Left forelimb (tissue), 1 donor: ENCODE data around the gene MOK.
"Not testable (repeated sequence)": the region's sequence is repeated elsewhere in the genome, so short reads cannot be mapped to it uniquely, and the experiment has no call there.

Experiments used
- DNase-seq: peaks from one replicate; pipeline ENCODE4 v3.0.0-alpha.2; 2018; ENCODE audit warnings: low spot score

The MOK gene

DNA sequence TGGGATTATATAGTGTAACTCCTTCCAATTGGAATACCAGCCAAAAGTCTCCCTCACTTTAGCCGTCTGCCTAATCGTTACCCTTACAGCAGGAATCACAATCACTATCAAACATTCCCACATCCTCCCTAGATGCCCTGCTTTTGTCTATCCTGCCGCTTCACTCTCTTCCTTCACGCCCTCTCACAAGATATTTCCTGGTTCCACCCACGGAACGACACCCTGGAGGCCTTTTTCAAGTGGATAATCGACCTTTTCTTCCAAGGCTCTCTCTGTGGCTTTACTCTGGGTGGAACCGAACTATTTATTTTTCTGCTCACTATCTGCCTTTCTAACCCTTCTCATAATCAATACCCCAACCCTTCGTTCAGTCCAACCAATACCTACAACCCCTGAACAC lies 58.9 kb downstream of the MOK start:
- DNase-seq, result no peak

DNA sequence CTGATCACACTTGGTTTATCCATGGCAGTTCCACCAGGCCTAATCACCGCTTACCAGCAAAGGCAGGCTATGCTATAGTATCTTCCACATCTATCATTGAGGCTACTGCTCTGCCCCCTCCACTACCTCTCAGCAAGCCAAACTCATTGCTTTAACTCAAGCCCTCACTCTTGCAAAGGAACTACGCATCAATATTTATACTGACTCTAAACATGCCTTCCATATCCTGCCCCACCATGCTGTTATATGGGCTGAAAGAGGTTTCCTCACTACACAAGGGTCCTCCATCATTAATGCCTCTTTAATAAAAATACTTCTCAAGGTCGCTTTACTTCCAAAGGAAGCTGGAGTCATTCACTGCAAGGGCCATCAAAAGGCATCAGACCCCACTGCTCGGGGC lies 61.2 kb downstream of the MOK start:
- DNase-seq, result not testable (repeated sequence)

- DNase-seq, result no peak
Observed at GRCh38 chr14:102241147-102241546, 63.8 kb downstream of the MOK start.

- DNase-seq, result not testable (repeated sequence)
Observed at GRCh38 chr14:102240481-102240880, 64.5 kb downstream of the MOK start.

GRCh38 chr14:102239231-102239630 lies 65.7 kb downstream of the MOK start:
- no peak for DNase-seq

DNA sequence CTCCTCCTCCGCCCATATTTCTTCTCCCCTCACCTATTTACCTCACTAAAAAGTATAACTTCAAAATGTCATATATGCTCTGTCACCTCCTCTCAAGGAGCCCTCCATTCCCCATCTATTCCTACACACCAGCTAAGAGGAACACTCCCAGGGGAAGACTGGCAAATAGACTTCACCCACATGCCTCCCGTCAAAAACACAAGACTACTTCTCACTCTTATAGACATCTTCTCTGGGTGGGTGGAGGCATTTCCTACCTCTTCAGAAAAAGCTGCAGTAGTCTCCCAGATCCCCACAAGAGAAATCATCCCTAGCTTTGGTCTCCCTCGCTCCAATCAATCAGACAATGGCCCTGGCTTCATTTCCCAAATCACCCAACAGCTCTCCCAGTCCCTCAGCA lies 66.2 kb downstream of the MOK start:
- DNase-seq, result no peak

DNA sequence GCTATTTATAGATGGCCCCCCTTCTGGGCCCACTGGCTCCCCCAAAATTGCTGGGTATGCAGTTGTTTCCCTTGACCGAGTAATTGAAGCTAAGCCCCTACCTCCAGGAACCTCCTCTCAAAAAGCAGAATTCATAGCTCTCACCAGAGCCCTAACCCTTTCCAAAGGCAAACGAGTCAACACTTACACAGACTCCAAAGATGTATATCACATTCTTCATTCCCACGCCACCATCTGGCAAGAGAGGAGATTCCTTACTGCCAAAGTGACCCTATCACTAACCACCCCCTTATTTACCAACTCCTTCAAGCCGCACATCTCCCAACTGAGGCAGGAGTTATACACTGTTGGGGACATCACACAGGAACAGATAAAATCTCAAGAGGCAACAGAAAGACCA lies 66.8 kb downstream of the MOK start:
- DNase-seq, result no peak

DNA sequence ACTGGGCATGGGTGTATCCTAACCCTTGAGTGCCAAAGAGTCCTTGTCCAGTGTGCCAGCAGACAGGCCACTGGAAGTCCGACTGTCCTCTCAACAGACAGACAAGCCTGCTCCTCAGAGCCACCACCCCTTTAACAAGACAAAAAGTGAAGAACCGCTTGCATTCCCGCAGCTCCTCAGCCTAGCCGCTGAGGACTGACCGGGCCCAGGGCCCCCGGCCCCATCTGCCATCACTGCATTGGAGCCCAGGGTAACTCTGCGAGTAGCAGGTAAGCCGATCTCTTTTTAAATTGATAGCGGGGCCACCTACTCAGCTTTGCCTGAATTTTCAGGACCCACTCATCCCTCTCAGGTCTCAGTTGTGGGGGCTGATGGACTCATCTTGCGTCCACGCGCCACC lies 68.9 kb downstream of the MOK start:
- no peak for DNase-seq

DNA sequence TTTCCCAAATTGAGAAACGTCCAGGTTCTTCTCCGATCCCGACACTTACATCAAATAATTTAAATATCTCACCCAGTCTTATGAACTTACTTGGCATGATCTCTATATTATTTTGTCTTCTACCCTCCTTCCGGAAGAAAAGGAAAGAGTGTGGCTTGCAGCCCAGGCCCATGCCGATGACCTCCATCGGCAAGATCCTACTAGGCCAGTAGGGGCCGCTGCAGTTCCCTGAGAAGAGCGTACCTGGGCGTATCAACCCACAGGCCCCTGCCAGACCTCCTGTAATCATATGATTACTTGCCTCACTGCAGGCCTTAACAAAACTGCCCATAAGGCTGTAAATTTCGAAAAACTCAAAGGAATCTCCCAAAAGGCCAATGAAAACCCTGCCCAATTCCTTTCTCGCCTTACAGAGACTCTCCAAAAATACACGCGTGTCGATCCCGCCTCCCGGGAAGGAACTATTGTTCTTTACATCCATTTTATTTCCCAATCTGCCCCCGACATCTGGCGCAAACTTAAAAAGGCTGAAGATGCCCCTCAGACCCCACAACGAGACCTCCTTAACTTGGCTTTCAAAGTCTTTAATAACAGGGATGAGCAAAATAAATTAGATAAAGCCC lies 69.6 kb downstream of the MOK start:
- DNase-seq, result peak; percentile 74

- no peak for DNase-seq
Observed at GRCh38 chr14:102234331-102235264, 70.4 kb downstream of the MOK start.

GRCh38 chr14:102233081-102233480 lies 71.9 kb downstream of the MOK start:
- no peak for DNase-seq

DNA sequence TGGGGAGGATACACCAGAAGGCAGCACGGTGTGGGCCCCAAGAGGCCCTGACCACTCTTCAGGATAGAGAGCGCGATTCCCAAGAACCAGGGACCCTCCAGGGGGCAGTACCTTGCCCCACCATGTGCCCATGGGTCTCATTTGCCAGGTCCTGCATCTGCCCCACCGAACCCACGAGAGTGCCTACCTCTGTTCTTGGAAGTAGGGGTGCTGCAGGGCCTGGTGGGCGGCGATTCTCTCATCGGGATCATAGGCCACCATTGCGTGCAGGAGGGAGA lies 72.7 kb downstream of the MOK start:
- DNase-seq, result no peak

DNA sequence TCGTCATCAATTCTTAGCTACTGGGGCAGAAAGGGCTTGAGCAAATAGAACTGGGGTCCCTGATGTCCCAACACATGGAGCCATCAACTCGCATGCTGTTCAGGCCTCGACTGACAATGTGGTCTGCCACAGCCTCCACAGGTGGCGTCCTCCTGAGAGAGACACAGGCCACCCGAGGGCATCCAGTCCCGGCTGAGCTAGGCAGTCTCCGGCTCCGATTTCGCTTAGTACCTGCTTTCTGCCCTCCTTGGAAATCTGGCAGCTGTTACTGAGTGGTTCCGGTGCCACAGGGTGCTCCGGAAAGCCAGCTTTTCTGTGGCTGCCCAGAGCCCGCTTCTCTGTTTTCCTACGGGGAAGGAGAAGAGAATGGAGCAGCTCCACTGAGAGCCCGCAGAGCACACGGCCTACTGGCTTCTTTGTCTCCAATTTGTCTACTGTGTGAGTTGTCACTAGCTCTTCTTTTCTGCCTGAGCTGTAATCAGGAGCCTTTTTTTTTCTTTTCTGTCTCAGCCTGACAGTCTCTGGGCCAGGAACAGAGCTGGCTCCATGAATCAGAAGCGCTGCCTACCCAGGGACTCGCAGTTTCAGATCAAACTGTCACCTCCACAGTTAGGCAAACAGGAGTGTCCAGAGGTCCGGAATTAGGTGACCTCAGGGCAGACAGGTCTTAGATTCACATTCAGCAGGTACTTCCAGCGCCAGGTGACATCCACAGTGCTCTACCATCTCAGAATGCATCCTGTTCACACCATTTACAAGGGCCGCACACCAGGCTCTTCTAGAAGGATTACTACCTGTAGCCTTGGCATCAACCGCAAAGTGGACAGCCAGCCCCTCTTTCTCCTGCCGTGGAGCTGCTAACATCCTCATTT lies 73.3 kb downstream of the MOK start:
- no peak for DNase-seq

- DNase-seq, result no peak
Observed at GRCh38 chr14:102230481-102231210, 74.3 kb downstream of the MOK start.

GRCh38 chr14:102229739-102230092 lies 75.2 kb downstream of the MOK start:
- DNase-seq, result no peak

DNA sequence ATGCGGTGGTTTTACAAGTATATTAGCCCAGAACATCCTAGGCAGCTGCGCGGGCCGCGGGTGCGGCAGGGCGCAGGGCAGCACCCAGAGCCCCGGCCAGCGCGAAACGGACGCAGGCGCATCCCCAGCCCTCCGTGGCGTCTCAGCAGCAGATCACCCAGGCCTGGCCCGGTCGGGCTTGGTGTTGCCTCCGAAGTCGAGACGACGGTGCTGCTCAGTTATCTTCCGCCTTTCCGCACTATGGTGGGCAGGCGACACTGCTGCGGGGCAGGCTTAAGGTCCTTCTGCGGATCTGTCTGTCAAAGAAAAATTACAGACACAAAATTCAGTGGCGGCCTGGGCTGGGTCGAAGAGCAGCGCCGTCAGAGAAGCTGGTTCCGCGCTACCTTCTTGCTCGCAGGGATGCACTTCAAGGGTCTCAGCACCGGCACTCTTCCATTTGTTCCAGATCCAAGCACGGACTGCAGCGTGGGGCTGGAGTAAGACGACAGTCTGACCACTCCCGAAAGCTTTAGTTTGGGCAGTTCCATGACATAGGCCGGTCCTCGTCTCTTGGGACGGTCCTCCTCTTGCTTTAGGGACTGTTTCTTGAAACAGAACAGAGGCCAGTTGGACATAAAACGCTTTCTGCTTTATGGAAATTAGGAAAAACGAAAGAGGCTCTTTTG lies 75.8 kb downstream of the MOK start:
- DNase-seq, result no peak

- no peak for DNase-seq
Observed at GRCh38 chr14:102227184-102227964, 77.6 kb downstream of the MOK start.

DNA sequence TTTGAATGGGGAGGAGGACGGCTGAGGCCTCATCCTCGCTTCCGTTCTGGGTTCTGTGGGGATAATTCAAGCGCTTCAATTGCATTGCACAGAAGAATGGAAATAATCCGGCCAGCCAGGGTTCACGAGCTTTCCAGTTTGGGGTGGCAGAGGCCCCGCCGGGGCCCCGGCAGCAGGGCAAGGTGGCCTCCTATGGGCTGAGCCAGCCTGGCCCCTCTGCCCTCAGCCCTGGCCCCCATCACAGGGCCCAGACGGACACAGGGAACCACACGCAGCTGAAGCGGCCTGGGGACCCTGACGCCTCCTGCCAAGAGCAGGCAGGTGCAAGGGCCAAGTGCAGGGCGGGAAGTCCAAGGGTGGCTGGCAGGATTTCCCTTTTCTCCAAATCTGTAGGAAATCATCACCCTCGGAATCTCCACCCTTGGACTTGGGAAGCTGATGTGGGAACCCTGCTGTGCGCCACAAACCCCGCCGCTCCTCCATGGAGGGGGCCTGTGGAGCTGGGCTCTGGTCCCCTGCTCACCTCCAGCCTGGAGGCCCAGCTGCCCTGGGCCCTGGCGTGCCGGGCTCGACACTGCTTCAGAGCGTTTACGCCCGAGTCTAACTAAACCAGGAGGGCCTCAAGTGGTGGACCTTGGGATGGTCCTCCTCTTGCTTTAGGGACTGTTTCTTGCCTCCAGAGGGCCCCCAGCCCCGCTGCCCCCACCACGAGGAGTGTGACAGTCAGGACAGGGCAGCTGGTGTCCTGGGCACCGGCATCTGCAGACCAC lies 78.4 kb downstream of the MOK start:
- no peak for DNase-seq

DNA sequence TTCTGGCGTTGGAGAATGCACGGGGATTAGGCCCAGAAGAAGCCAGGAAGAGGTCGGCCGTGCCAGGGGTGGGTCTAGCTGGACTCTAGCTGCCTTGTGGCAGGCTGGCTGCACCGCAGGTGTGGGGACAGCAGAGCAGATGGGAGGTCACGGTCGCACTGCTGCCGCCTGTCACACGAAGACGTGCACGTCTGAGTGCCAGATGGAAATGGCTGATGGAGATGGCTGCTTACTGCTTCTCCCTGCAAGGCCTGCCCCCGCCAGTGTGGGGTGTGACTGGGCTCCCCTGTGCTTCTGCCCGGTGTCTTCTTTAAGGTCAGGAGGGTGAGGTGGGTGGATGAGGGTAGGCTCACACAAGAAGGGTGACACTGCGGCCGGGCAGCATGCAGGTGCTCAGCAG lies 79.0 kb downstream of the MOK start:
- no peak for DNase-seq

DNA sequence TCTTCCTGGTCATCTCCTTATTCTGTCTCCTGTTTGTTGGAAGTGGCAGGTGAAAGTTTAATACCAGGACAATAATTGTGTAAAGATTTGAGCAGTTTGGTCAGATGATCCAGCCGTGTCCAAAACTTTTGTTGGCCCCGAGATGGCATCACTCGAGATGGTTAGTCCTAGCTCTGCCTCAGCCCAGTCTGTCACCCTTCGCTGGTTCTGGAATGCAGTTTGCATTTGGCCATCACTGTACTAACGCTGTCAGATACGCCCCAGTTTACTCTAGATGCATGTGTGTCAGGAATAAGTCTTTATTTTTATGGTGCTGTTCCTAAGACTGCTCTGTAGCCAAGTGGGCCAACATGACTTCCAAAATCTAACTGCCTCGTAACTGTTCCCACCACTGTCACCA lies 79.6 kb downstream of the MOK start:
- no peak for DNase-seq
